HepG2 (cell line): ENCODE results near the gene HRCT1. TPM values are rescaled to one million over a fixed set of nuclear protein-coding genes. Genes with fewer than 3 reads are reported as not detected.
A peak's percentile ranks its signal among the peaks of the same experiment; 100 is the strongest.

ENCODE experiments used
- ATAC-seq: fragments of 200-7000 bp; cut with Tn5 transposase; 3 replicates; pipeline ENCODE4 v1.9.1; 2020; ENCODE audit warnings: mild to moderate bottlenecking, moderate library complexity
- BruUV-seq: library from RNA; stranded (reverse); fragments of 400-500 nt; replicated peaks from 2 replicates; lab custom pipeline; 2021; lab: Mats Ljungman, UMichigan
- CTCF ChIA-PET: fragments of 300-600 bp; formaldehyde crosslinking; extraction: SDS; loops from one replicate; lab custom pipeline; 2021; ENCODE audit warnings: low total read pairs, inconsistent platforms, low intra/inter-chr PET ratio; lab: Yijun Ruan, JAX
- POLR2A ChIA-PET: fragments of 350-600 bp; sonication (Branson Sonifier 250); formaldehyde crosslinking; loops from one replicate; lab custom pipeline; 2020; ENCODE audit warnings: antibody characterized with exemption, inconsistent platforms; lab: Yijun Ruan, JAX
- DNase-seq: peaks from one replicate; pipeline ENCODE4 v3.0.0-alpha.2; 2015; ENCODE audit warnings: low spot score
- FAIRE-seq: peaks from 3 replicates; lab custom pipeline; 2011; peaks lifted over from hg19 to GRCh38; lab: Jason Lieb, UNC
- H2AFZ ChIP-seq: one replicate; pipeline ENCODE4 v1.6.1; 2011; ENCODE audit warnings: low read length, inconsistent platforms
- H3K27ac ChIP-seq: fragments of 300-600 bp; 3 replicates; pipeline ENCODE4 v1.8.0; 2011; ENCODE audit warnings: mixed run types, mild to moderate bottlenecking, mixed read lengths, low read length, inconsistent platforms; ENCODE audit not compliant: insufficient read depth; ENCODE audit errors: extremely low read length
- H3K27me3 ChIP-seq, 2 experiments: fragments of 200-600 bp in 1 of 2; 2 replicates in 1 of 2; 3 replicates in 1 of 2; pipeline versions ENCODE4 v1.6.0 to v1.8.0; 2011; ENCODE audit warnings: low read length in 2 of 2, mild to moderate bottlenecking in 2 of 2, moderate library complexity in 2 of 2, inconsistent platforms in 1 of 2; ENCODE audit not compliant: insufficient read depth in 2 of 2, control insufficient read depth in 1 of 2
- H3K36me3 ChIP-seq, 2 experiments: fragments of 200-600 bp in 1 of 2; replicated peaks in 1 of 2; 2 replicates in 1 of 2; 3 replicates in 1 of 2; pipeline versions ENCODE4 v1.5.1 to v1.8.0; 2011; ENCODE audit warnings: low read length in 2 of 2, inconsistent platforms in 1 of 2; ENCODE audit not compliant: insufficient read depth in 2 of 2, control insufficient read depth in 1 of 2
- H3K4me1 ChIP-seq: 2 replicates; pipeline ENCODE4 v1.5.1; 2012; ENCODE audit warnings: low read length, inconsistent platforms; ENCODE audit not compliant: insufficient read depth
- H3K4me2 ChIP-seq: 2 replicates; pipeline ENCODE4 v1.6.0; 2011; ENCODE audit warnings: low read depth, low read length, inconsistent platforms
- H3K4me3 ChIP-seq, 3 experiments: fragments of 200-600 bp in 1 of 3; sonication (generic), shearing (Covaris generic) in 1 of 3; replicated peaks in 1 of 3; 2 replicates each; pipeline ENCODE4 v1.5.1; 2011 to 2016; ENCODE audit warnings: low read length in 3 of 3, inconsistent platforms in 2 of 3, low read depth in 2 of 3, mild to moderate bottlenecking in 2 of 3, control low read depth in 1 of 3, mixed read lengths in 1 of 3; ENCODE audit not compliant: insufficient read depth in 1 of 3
- H3K79me2 ChIP-seq: one replicate; pipeline ENCODE4 v1.6.1; 2011; ENCODE audit warnings: low read length, inconsistent platforms; ENCODE audit not compliant: insufficient read depth
- H3K9ac ChIP-seq: 2 replicates; pipeline ENCODE4 v1.6.0; 2011; ENCODE audit warnings: mild to moderate bottlenecking, low read depth, low read length, inconsistent platforms; ENCODE audit not compliant: insufficient read depth
- H3K9me3 ChIP-seq: 2 replicates; pipeline ENCODE4 v1.5.1; 2012; ENCODE audit warnings: mild to moderate bottlenecking, low read length
- H4K20me1 ChIP-seq: 2 replicates; pipeline ENCODE4 v1.6.0; 2011; ENCODE audit warnings: inconsistent platforms, mild to moderate bottlenecking, low read length, moderate library complexity; ENCODE audit not compliant: insufficient read depth
- CBX2 ChIP-seq, 2 experiments: fragments of 200-600 bp in 1 of 2; sonication (generic); formaldehyde crosslinking in 1 of 2; IDR thresholded peaks; 2 replicates each; pipeline versions ENCODE4 v1.7.0 to v1.8.1; 2018 to 2022; ENCODE audit warnings: low read depth in 2 of 2, low read length in 1 of 2, mild to moderate bottlenecking in 1 of 2, missing genetic modification reagents in 1 of 2
- MAFF ChIP-seq: IDR thresholded peaks from 2 replicates; pipeline ENCODE4 v1.6.1; 2011; ENCODE audit warnings: low read depth, low read length, improper control_type of control experiment
- MAFK ChIP-seq, 2 experiments: IDR thresholded peaks in 1 of 2; conservative IDR thresholded peaks in 1 of 2; 2 replicates each; pipeline ENCODE4 v1.6.1; 2011; ENCODE audit warnings: improper control_type of control experiment in 2 of 2, low read length in 2 of 2
- NFYB ChIP-seq: sonication (generic); formaldehyde crosslinking; IDR thresholded peaks from 2 replicates; pipeline ENCODE4 v1.4.0; 2020; ENCODE audit warnings: missing genetic modification reagents
- PLSCR1 ChIP-seq: sonication (generic); formaldehyde crosslinking; IDR thresholded peaks from 2 replicates; pipeline ENCODE4 v1.5.0; 2020; ENCODE audit warnings: missing genetic modification reagents, mild to moderate bottlenecking, borderline replicate concordance
- SIX4 ChIP-seq: sonication (generic); formaldehyde crosslinking; IDR thresholded peaks from 2 replicates; pipeline ENCODE4 v1.4.0; 2020; ENCODE audit warnings: missing genetic modification reagents
- SMAD9 ChIP-seq: sonication (generic); formaldehyde crosslinking; IDR thresholded peaks from 2 replicates; pipeline ENCODE4 v1.5.1; 2020; ENCODE audit warnings: mild to moderate bottlenecking, missing genetic modification reagents
- ZNF143 ChIP-seq: sonication (generic); formaldehyde crosslinking; IDR thresholded peaks from 2 replicates; pipeline ENCODE4 v1.4.0; 2020; ENCODE audit warnings: missing genetic modification reagents
- ZNF274 ChIP-seq: sonication (generic); formaldehyde crosslinking; IDR thresholded peaks from 2 replicates; pipeline ENCODE4 v1.5.1; 2020; ENCODE audit warnings: mild to moderate bottlenecking, missing genetic modification reagents
- ZNF337 ChIP-seq: sonication (generic); formaldehyde crosslinking; IDR thresholded peaks from 2 replicates; pipeline ENCODE4 v1.5.1; 2020; ENCODE audit warnings: missing genetic modification reagents, low read depth, mild to moderate bottlenecking, borderline replicate concordance
- ZNF549 ChIP-seq: sonication (generic); formaldehyde crosslinking; IDR thresholded peaks from 2 replicates; pipeline ENCODE4 v1.5.0; 2020; ENCODE audit warnings: missing genetic modification reagents
- ZNF607 ChIP-seq: sonication (generic); formaldehyde crosslinking; IDR thresholded peaks from 2 replicates; pipeline ENCODE4 v1.5.1; 2020; ENCODE audit warnings: missing genetic modification reagents, mild to moderate bottlenecking, borderline replicate concordance
- WGBS: methylation state at CpG from one replicate; pipeline ENCODE4 v1.1.6; 2017; ENCODE audit warnings: low lambda C conversion rate; 5-methylcytosine and 5-hydroxymethylcytosine counted together
- in situ Hi-C: cut with HindIII; loops from 2 replicates; pipeline ENCODE4 v1.10.0; 2017; ENCODE audit warnings: low pct_unique_long_range_greater_than_20kb; ENCODE audit not compliant: extremely low pct_ligation_motif_present
- intact Hi-C: fragments of 100-400 bp; cut with micrococcal nuclease; formaldehyde crosslinking; loops from one replicate; pipeline ENCODE4 v1.10.0; 2022; ENCODE audit not compliant: unreplicated experiment
- polyA plus RNA-seq, 8 experiments: library from polyadenylated mRNA; depleted of rRNA in 3 of 8; stranded (reverse) in 7 of 8; unstranded in 1 of 8; fragments of >200 nt; fragmentation: Illumina TruSeq in 4 of 8; extraction: Trizol in 4 of 8; gene quantifications; 2 replicates each; pipeline versions ENCODE4 v1.2.1 to v1.2.3, GENCODE V29; 2011 to 2016; ENCODE audit warnings: low read depth in 4 of 8, missing spikeins in 1 of 8, mixed read lengths in 1 of 8; ENCODE audit not compliant: insufficient read depth in 1 of 8
- total RNA-seq, 5 experiments: library from RNA; depleted of rRNA; stranded (reverse); fragments of >200 nt; fragmentation: Illumina TruSeq; extraction: Trizol; gene quantifications; 2 replicates each; pipeline ENCODE4 v1.2.3, GENCODE V29; 2016; ENCODE audit warnings: low read depth in 1 of 5
- TF ChIP-seq, protein P1 (sequence below): sonication (generic); formaldehyde crosslinking; IDR thresholded peaks from 2 replicates; pipeline ENCODE4 v1.5.0; 2020; ENCODE audit warnings: mild to moderate bottlenecking, missing genetic modification reagents
- TF ChIP-seq, protein P2 (sequence below): sonication (generic); formaldehyde crosslinking; IDR thresholded peaks from 2 replicates; pipeline ENCODE4 v1.4.0; 2020; ENCODE audit warnings: missing genetic modification reagents
- TF ChIP-seq, protein P3 (sequence below): sonication (generic); formaldehyde crosslinking; IDR thresholded peaks from 2 replicates; pipeline ENCODE4 v1.4.0; 2020; ENCODE audit warnings: low read depth, mild to moderate bottlenecking, missing genetic modification reagents

HRCT1 gene
- total and polyA plus RNA-seq, 2 of the 13 experiments (the other 11 are each of a cell fraction or from before 2014, with no cell fraction given), result 0.13 TPM; not detected in 1

GRCh38 chr9:35923927-35924763, 18.1 kb downstream of the HRCT1 start:
- Histone ChIP-seq H4K20me1 (no peaks in the 10 kb centered on the region), H3K27ac (no peak overlapping the region), H3K4me2 (no peak overlapping the region), H3K4me1 (peaks cover 32% of the 10 kb centered on the region)
- in situ Hi-C loops, result no loop called here
- WGBS, result 55% methylated on average over 9 of the region's 9 CpGs
- no peak for TF ChIP-seq ZNF337
- no peak for TF ChIP-seq ZNF143 (CRISPR knock-in tag)
- peak; percentile 59 to 71 for TF ChIP-seq MAFK (conservative IDR thresholded peaks at IDR 0.05 in 1 of 2, IDR thresholded peaks at IDR 0.05 in 1 of 2; ENCODE audit: low read length in 2 of 2)
- TF ChIP-seq MAFF, result peak; percentile 64
- no peak for TF ChIP-seq ZNF549 (CRISPR knock-in tag)
- TF ChIP-seq CBX2 (IDR thresholded peaks at IDR 0.05; ENCODE audit: low read depth, low read length), result no peak
- TF ChIP-seq CBX2 (CRISPR knock-in tag; IDR thresholded peaks at IDR 0.05; ENCODE audit: low read depth), result no peak
- TF ChIP-seq NFYB (CRISPR knock-in tag), result no peak
- TF ChIP-seq SMAD9, result no peak
- no peak for TF ChIP-seq ZNF607 (CRISPR knock-in tag)
- no peak for TF ChIP-seq SIX4 (CRISPR knock-in tag)
- TF ChIP-seq, protein P1, sequence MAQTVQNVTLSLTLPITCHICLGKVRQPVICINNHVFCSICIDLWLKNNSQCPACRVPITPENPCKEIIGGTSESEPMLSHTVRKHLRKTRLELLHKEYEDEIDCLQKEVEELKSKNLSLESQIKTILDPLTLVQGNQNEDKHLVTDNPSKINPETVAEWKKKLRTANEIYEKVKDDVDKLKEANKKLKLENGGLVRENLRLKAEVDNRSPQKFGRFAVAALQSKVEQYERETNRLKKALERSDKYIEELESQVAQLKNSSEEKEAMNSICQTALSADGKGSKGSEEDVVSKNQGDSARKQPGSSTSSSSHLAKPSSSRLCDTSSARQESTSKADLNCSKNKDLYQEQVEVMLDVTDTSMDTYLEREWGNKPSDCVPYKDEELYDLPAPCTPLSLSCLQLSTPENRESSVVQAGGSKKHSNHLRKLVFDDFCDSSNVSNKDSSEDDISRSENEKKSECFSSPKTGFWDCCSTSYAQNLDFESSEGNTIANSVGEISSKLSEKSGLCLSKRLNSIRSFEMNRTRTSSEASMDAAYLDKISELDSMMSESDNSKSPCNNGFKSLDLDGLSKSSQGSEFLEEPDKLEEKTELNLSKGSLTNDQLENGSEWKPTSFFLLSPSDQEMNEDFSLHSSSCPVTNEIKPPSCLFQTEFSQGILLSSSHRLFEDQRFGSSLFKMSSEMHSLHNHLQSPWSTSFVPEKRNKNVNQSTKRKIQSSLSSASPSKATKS (CRISPR knock-in tag), result no peak
- TF ChIP-seq, protein P2, sequence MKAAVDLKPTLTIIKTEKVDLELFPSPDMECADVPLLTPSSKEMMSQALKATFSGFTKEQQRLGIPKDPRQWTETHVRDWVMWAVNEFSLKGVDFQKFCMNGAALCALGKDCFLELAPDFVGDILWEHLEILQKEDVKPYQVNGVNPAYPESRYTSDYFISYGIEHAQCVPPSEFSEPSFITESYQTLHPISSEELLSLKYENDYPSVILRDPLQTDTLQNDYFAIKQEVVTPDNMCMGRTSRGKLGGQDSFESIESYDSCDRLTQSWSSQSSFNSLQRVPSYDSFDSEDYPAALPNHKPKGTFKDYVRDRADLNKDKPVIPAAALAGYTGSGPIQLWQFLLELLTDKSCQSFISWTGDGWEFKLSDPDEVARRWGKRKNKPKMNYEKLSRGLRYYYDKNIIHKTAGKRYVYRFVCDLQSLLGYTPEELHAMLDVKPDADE, result no peak
- no peak for TF ChIP-seq PLSCR1 (CRISPR knock-in tag)
- no peak for TF ChIP-seq ZNF274
- TF ChIP-seq, protein P3, sequence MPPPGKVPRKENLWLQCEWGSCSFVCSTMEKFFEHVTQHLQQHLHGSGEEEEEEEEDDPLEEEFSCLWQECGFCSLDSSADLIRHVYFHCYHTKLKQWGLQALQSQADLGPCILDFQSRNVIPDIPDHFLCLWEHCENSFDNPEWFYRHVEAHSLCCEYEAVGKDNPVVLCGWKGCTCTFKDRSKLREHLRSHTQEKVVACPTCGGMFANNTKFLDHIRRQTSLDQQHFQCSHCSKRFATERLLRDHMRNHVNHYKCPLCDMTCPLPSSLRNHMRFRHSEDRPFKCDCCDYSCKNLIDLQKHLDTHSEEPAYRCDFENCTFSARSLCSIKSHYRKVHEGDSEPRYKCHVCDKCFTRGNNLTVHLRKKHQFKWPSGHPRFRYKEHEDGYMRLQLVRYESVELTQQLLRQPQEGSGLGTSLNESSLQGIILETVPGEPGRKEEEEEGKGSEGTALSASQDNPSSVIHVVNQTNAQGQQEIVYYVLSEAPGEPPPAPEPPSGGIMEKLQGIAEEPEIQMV, result no peak
- TF ChIP-seq, all 625 proteins: peak for 2
- H3K27me3 ChIP-seq, result no peaks in the 10 kb centered on the region
- BruUV-seq, result no TSS peak
- H3K4me3 ChIP-seq, result no peak overlapping the region
- FAIRE-seq (no peak), DNase-seq (no peak), ATAC-seq (no peak)
- H3K9ac ChIP-seq, result no peak overlapping the region
- intact Hi-C loops, result no loop called here
- H3K9me3 ChIP-seq, result no peaks in the 10 kb centered on the region
- H3K36me3 ChIP-seq, result no peaks in the 10 kb centered on the region
- CTCF ChIA-PET, result no interaction called here
- no peaks in the 10 kb centered on the region for H3K79me2 ChIP-seq
- no peak overlapping the region for H2AFZ ChIP-seq
- POLR2A ChIA-PET, result no interaction called here
